SKM-1 treated with dmso at 0.1 percent for 144 hours (cell line): ENCODE data around the gene PLCXD1.
"Not testable (repeated sequence)": the region's sequence is repeated elsewhere in the genome, so short reads cannot be mapped to it uniquely, and the experiment has no call there.

Experiments
- DNase-seq: peaks from one replicate; lab custom pipeline; 2025; ENCODE audit not compliant: unreplicated experiment; lab: John Stamatoyannopoulos, UW

The PLCXD1 gene

GRCh38 chrX:262381-262909 is 18.7 kb upstream of the PLCXD1 start:
- DNase-seq = no peak

- DNase-seq = not testable (repeated sequence)
These were observed 17.2 kb upstream of the PLCXD1 start for GRCh38 chrX:264006-264405.

- no peak for DNase-seq
These were observed 16.3 kb upstream of the PLCXD1 start for GRCh38 chrX:264634-265455.

GRCh38 chrX:265502-265901 is 15.7 kb upstream of the PLCXD1 start:
- DNase-seq = no peak

- no peak for DNase-seq
These were observed 13.4 kb upstream of the PLCXD1 start for GRCh38 chrX:267771-268261.

GRCh38 chrX:270848-271367 is 10.3 kb upstream of the PLCXD1 start:
- no peak for DNase-seq

- no peak for DNase-seq
These were observed 6.2 kb upstream of the PLCXD1 start for GRCh38 chrX:274904-275475.

GRCh38 chrX:275476-275966 is 5.7 kb upstream of the PLCXD1 start:
- DNase-seq = no peak

- DNase-seq = no peak
These were observed 5.1 kb upstream of the PLCXD1 start for GRCh38 chrX:275967-276580.

GRCh38 chrX:276581-277201 is 4.5 kb upstream of the PLCXD1 start:
- DNase-seq = no peak

- not testable (repeated sequence) for DNase-seq
These were observed 1.2 kb upstream of the PLCXD1 start for GRCh38 chrX:279757-280604.

- not testable (repeated sequence) for DNase-seq
These were observed 459 bp upstream of the PLCXD1 start for GRCh38 chrX:280722-281121.

GRCh38 chrX:282000-282681 is 960 bp downstream of the PLCXD1 start:
- not testable (repeated sequence) for DNase-seq

- no peak for DNase-seq
These were observed 2.1 kb downstream of the PLCXD1 start for GRCh38 chrX:283115-283845.

- DNase-seq = no peak
These were observed 4.0 kb downstream of the PLCXD1 start for GRCh38 chrX:285076-285677.

GRCh38 chrX:287670-288069 is 6.5 kb downstream of the PLCXD1 start:
- no peak for DNase-seq

GRCh38 chrX:288561-288991 is 7.4 kb downstream of the PLCXD1 start:
- DNase-seq = no peak

GRCh38 chrX:290476-291166 is 9.4 kb downstream of the PLCXD1 start:
- no peak for DNase-seq
